ENCODE data around the gene ANXA10. TPM values are rescaled to one million over a fixed set of nuclear protein-coding genes. Genes with fewer than 3 reads are reported as not detected.

Gene ANXA10
- total and polyA plus RNA-seq, 12 donors, result not detected

- no peaks in the 10 kb centered on the region for H3K4me1 ChIP-seq
- no peak overlapping the region for H3K4me3 ChIP-seq
- TF ChIP-seq CTCF (IDR thresholded peaks at IDR 0.05), result no peak
- intact Hi-C loops (cut with DNase I), result no loop called here
- H3K9me3 ChIP-seq, result peaks cover 0 to 10% (median 2%) of the 10 kb centered on the region in 11 donors
- ATAC-seq (no peak), DNase-seq (no peak)
- H3K27ac ChIP-seq, result no peak overlapping the region
- WGBS, 2 donors, result 61 to 67% methylated on average over 5 of the region's 5 CpGs
- no peaks in the 10 kb centered on the region for H3K36me3 ChIP-seq
- H3K27me3 ChIP-seq, result no peaks in the 10 kb centered on the region
Observed at GRCh38 chr4:168082379-168082778, 10.0 kb upstream of the ANXA10 start.

GRCh38 chr4:168095776-168096406 lies 3.6 kb downstream of the ANXA10 start:
- intact Hi-C loops (cut with DNase I), result no loop called here
- H3K36me3 ChIP-seq, result no peaks in the 10 kb centered on the region
- no peaks in the 10 kb centered on the region for H3K9me3 ChIP-seq
- DNase-seq (no peak), ATAC-seq (no peak)
- H3K4me3 ChIP-seq, result no peak overlapping the region
- no peak for TF ChIP-seq CTCF (IDR thresholded peaks at IDR 0.05)
- no peaks in the 10 kb centered on the region for H3K4me1 ChIP-seq
- WGBS, 2 donors, result 74 to 86% methylated on average over 2 of the region's 2 CpGs
- no peak overlapping the region for H3K27ac ChIP-seq
- no peaks in the 10 kb centered on the region for H3K27me3 ChIP-seq

GRCh38 chr4:168096407-168096784 lies 4.1 kb downstream of the ANXA10 start:
- intact Hi-C loops (cut with DNase I), result no loop called here
- H3K36me3 ChIP-seq, result no peaks in the 10 kb centered on the region
- no peaks in the 10 kb centered on the region for H3K4me1 ChIP-seq
- no peak overlapping the region for H3K27ac ChIP-seq
- no peak for DNase-seq
- H3K27me3 ChIP-seq, result no peaks in the 10 kb centered on the region
- no peak for TF ChIP-seq CTCF (IDR thresholded peaks at IDR 0.05)
- WGBS, 2 donors, result 66 to 83% methylated on average over 1 of the region's 1 CpG
- H3K9me3 ChIP-seq, result no peaks in the 10 kb centered on the region
- no peak overlapping the region for H3K4me3 ChIP-seq
- ATAC-seq, result no peak

GRCh38 chr4:168097161-168097560 lies 4.8 kb downstream of the ANXA10 start:
- no peak overlapping the region for H3K4me3 ChIP-seq
- no peak for TF ChIP-seq CTCF (IDR thresholded peaks at IDR 0.05)
- intact Hi-C loops (cut with DNase I), result no loop called here
- WGBS, 2 donors, result 81 to 87% methylated on average over 2 of the region's 2 CpGs
- H3K36me3 ChIP-seq, result no peaks in the 10 kb centered on the region
- no peak for DNase-seq
- no peak for ATAC-seq
- H3K27me3 ChIP-seq, result no peaks in the 10 kb centered on the region
- H3K9me3 ChIP-seq, result no peaks in the 10 kb centered on the region
- no peaks in the 10 kb centered on the region for H3K4me1 ChIP-seq
- no peak overlapping the region for H3K27ac ChIP-seq
